Posterior vena cava (tissue), 2 donors: Measurements from ENCODE around the gene WLS. TPM values are rescaled to one million over a fixed set of nuclear protein-coding genes. Genes with fewer than 3 reads are reported as not detected.

ENCODE experiments used
- DNase-seq: peaks from one replicate; pipeline ENCODE4 v3.0.0-alpha.2; 2020; ENCODE audit warnings: low spot score
- intact Hi-C, 2 donors: fragments of 100-400 bp; cut with DNase I; formaldehyde crosslinking; loops; one replicate each; pipeline versions ENCODE4 v1.14.1 to v1.14.2; 2022 to 2023
- total RNA-seq, 2 donors: library from RNA; stranded (reverse); fragmentation: NEBNext Ultra II Directional; extraction: Animal tissue kit (Norgen Biotek cat#: 25700); gene quantifications; one replicate each; pipeline ENCODE4 v1.2.1, GENCODE V29; 2021
- donor health status: DM: yes; HTN: yes; CAD: no.
- donor health status: DM: yes; HTN: yes; CAD: no.

WLS gene
- total RNA-seq, 2 donors from 2014 or later = 53.3 to 83.6 TPM

- intact Hi-C loops = loop anchor here in 1 of 2 donors (1.0 kb wide), 1 partner anchor 30 kb away; no protein-coding TSS in a partner anchor
- DNase-seq = no peak
These were observed 83.1 kb downstream of the WLS start for GRCh38 chr1:68149110-68149798.

GRCh38 chr1:68148631-68149030 lies 83.7 kb downstream of the WLS start:
- intact Hi-C loops = loop anchor here in 1 of 2 donors (1.0 kb wide), 1 partner anchor 29 kb away; no protein-coding TSS in a partner anchor
- no peak for DNase-seq

- intact Hi-C loops = no loop called here
- DNase-seq = no peak
These were observed 84.7 kb downstream of the WLS start for GRCh38 chr1:68147534-68148171.

- no peak for DNase-seq
- intact Hi-C loops = no loop called here
These were observed 86.8 kb downstream of the WLS start for GRCh38 chr1:68145418-68146126.

GRCh38 chr1:68144856-68145255 lies 87.5 kb downstream of the WLS start:
- intact Hi-C loops = no loop called here
- no peak for DNase-seq

GRCh38 chr1:68143633-68144032 lies 88.7 kb downstream of the WLS start:
- DNase-seq = no peak
- intact Hi-C loops = no loop called here

- intact Hi-C loops = no loop called here
- DNase-seq = no peak
These were observed 89.9 kb downstream of the WLS start for GRCh38 chr1:68142461-68142860.

- intact Hi-C loops = no loop called here
- DNase-seq = no peak
These were observed 90.3 kb downstream of the WLS start for GRCh38 chr1:68142036-68142435.

GRCh38 chr1:68141071-68142021 lies 91.0 kb downstream of the WLS start:
- intact Hi-C loops = no loop called here
- DNase-seq = no peak

GRCh38 chr1:68140536-68140935 lies 91.8 kb downstream of the WLS start:
- DNase-seq = no peak
- intact Hi-C loops = no loop called here

- intact Hi-C loops = no loop called here
These were observed 96.1 kb downstream of the WLS start for GRCh38 chr1:68136187-68136586.

GRCh38 chr1:68132426-68133130 lies 99.7 kb downstream of the WLS start:
- intact Hi-C loops = no loop called here
- no peak for DNase-seq

More at GRCh38 chr1:68136187-68136586, 96.1 kb downstream of the WLS start:
- DNase-seq = no peak

- intact Hi-C loops = no loop called here
- DNase-seq = no peak
These were observed 101.1 kb downstream of the WLS start for GRCh38 chr1:68131261-68131660.

GRCh38 chr1:68129536-68130250 lies 102.6 kb downstream of the WLS start:
- intact Hi-C loops = loop anchor here in 1 of 2 donors (10.0 kb wide), 1 partner anchor 95 kb away; no protein-coding TSS in a partner anchor
- no peak for DNase-seq

- intact Hi-C loops = loop anchor here in 1 of 2 donors (10.0 kb wide), 1 partner anchor 96 kb away; no protein-coding TSS in a partner anchor
These were observed 103.5 kb downstream of the WLS start for GRCh38 chr1:68128820-68129219.

GRCh38 chr1:68128157-68128556 lies 104.2 kb downstream of the WLS start:
- intact Hi-C loops = loop anchor here in 1 of 2 donors (10.0 kb wide), 1 partner anchor 97 kb away; no protein-coding TSS in a partner anchor
- DNase-seq = no peak

More at GRCh38 chr1:68128820-68129219, 103.5 kb downstream of the WLS start:
- DNase-seq = no peak

GRCh38 chr1:68121536-68121935 lies 110.8 kb downstream of the WLS start:
- DNase-seq = no peak
- intact Hi-C loops = loop anchor here (5.0 to 10.0 kb wide), 3 partner anchors 103 to 221 kb away; no protein-coding TSS in a partner anchor
